Inflammatory macrophage treated with lipopolysaccharide for 1 hour (primary cell): ENCODE measurements around the gene PTPRT.

Experiments used
- DNase-seq, 2 donors: peaks; one replicate each; pipeline ENCODE4 v3.0.0-alpha.2; 2020 to 2022

Gene PTPRT

GRCh38 chr20:42604998-42605956 lies 584.4 kb downstream of the PTPRT start:
- DNase-seq = no peak

DNA sequence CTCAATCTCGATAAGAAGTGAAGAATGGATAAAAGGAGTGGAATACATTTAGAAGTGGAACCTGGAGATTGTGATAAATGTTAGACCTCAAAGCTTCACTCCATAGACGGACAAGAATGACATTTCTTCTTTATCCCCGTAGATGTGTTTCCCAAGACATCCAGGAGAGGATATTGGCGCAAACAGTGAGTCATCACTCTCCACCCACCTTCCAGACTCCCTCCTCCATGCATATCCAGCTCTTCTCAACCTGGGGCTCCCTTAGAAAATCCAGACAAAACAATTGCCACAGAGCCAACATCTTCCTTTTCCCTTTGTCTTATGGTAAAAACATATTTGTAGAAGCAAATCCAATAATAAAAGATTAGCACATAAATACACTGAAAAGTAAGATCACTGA lies 586.1 kb downstream of the PTPRT start:
- no peak for DNase-seq

- no peak for DNase-seq
Observed at GRCh38 chr20:42598581-42598980, 591.1 kb downstream of the PTPRT start.

GRCh38 chr20:42595625-42596024 lies 594.1 kb downstream of the PTPRT start:
- no peak for DNase-seq

GRCh38 chr20:42594659-42595058 lies 595.0 kb downstream of the PTPRT start:
- no peak for DNase-seq

GRCh38 chr20:42594011-42594410 lies 595.7 kb downstream of the PTPRT start:
- no peak for DNase-seq

GRCh38 chr20:42589976-42590639 lies 599.6 kb downstream of the PTPRT start:
- DNase-seq = no peak

DNA sequence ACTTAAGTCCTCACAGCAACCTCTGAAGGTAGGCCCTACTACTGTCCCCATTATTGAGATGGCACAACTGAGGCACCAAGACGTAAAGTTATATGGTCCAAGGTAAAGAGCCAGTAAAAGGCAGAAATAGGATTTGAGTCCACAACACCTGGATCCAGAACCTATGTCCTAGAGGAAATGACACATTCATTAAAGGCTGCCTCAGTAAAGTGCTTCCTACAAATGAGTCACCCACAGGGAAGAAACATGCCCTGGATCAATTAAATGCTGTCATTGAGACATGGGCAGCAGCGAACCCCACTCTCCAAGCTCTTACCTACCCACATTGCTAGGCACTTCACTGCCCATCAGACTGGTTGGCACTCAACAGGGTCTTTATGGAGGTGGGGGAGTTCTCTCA lies 600.9 kb downstream of the PTPRT start:
- no peak for DNase-seq

- no peak for DNase-seq
Observed at GRCh38 chr20:42587427-42587826, 602.3 kb downstream of the PTPRT start.

- no peak for DNase-seq
Observed at GRCh38 chr20:42581311-42581710, 608.4 kb downstream of the PTPRT start.

GRCh38 chr20:42576167-42576566 lies 613.5 kb downstream of the PTPRT start:
- DNase-seq = no peak

- DNase-seq = no peak
Observed at GRCh38 chr20:42572320-42573016, 617.2 kb downstream of the PTPRT start.

DNA sequence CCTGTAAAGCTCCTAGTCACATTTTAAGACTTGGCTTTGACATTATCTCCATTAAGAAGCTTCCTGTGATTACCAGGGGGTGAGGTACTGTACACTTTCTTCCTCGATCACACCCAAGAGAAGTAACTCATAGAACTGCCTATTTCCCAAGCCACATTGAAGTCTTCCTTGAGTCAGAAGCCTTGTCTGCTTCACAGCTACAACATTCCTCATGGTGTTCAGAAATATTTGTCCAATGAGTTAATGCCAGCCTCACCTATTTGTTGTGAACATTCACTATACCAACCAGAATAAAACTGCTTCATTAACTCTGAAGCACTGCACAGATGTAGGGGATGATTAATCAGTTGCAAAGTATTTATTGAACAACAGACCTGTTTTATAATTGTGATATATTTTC lies 622.3 kb downstream of the PTPRT start:
- DNase-seq = no peak

- no peak for DNase-seq
Observed at GRCh38 chr20:42565235-42565995, 624.3 kb downstream of the PTPRT start.

DNA sequence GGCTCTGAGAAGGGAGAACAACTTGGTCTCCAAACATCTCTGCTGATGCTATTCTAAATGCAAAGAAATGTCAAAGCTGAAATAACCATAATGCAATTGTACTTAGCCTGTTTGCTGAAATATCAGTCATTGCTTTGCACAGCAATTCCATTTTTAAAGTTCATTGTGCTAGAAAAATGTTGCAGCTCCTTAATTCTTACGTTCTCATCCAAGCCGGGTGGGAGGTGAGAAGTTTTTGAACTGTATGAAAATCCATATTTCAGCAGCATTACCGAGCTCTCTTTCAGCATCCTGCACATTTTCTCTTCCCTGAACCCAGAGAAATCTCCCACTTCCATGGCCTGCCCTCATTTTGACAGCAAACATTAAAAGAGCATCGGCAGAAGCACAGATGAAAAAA lies 630.0 kb downstream of the PTPRT start:
- no peak for DNase-seq

- no peak for DNase-seq
Observed at GRCh38 chr20:42556575-42556974, 633.1 kb downstream of the PTPRT start.

- DNase-seq = no peak
Observed at GRCh38 chr20:42553374-42553773, 636.3 kb downstream of the PTPRT start.

DNA sequence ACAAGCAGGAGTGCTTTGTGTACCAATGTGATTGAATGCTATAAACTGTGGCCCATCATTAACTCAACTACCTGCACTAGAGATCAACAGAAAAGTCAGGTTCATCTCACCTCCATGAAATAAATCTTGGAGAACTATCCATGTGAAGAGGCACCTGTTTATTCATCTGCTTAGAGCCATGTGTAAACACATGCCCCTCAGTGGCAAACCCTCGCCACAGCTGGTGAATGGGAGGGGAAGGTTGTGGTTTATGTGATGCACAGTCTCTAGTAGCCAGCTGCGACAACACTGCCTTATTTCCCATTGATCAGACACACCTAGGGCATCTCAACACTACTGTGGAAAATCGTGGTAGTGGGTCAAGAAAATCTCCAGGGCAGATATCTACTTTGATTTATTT lies 640.2 kb downstream of the PTPRT start:
- no peak for DNase-seq

- DNase-seq = no peak
Observed at GRCh38 chr20:42544926-42545325, 644.8 kb downstream of the PTPRT start.

DNA sequence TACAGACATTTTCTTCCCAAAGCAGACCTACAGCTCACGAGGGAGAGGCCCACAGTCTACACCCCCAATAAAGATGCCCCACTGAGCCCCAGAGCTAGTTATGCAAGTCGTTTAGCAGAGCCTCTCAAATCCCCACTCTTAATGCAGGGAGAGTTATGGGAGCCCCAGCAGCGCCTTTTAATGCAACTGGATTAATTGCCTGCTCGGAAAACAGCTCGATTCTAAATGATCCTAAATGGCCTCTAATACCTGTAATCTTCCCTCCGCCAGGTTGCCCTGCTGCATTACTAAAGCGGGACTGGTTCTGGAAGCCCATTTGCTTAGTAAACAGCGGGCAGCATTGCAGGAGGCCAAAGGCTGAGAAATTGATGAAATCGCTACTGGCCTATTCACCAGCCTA lies 656.9 kb downstream of the PTPRT start:
- DNase-seq = no peak

DNA sequence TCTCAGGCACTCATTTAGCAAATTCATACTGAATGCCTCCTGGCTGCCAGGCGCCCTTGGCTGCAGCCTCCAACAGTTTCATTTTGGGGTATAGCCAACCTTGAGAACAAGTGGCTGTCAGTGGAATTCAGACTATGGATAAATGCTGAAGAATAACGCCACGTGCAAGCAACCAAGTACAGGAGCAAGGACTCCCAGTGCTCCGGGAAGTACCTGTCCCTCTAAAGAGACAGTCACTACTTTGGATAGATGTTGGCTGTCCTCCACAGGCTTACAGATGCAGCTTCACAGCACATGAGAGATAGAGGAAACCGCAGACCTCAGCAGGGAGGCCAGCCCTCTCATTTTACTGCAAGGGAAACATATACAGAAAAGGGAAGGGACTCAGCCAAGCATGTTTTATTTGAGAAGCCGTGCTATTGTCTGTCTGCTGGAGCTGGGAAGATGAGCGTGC lies 658.2 kb downstream of the PTPRT start:
- DNase-seq = no peak

DNA sequence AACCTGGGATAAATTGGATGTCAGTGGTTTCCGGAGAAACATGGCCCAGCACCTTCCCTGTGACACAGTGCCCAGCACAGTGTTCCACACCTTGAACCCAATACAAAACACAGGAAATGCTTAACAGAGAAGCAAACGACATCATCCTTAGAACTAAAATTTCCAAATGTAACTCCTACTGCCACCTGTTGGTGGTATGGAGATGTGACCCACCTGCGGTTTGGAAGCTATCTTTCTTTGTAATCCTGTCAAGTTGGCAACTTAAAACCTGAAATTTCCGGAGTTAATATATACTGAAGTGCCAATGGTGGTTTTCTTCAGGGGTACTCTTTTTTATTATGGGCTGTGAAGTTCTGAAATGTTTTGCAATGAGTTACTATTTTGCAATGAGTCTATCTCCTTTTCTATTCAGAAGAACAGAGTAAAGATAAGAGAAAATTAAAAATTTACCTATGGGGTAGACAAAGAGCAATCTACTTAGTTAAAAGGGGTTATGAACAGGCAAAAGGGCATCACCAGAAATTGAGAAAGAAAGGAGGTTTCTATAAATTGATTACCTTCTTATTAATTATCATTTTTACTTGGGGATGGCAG lies 658.8 kb downstream of the PTPRT start:
- DNase-seq = peak; percentile 11 to 49
